Activated CD8-positive, alpha-beta memory T cell treated with anti-CD3 and anti-CD28 coated beads for 48 hours (primary cell): Measurements from ENCODE around the gene HCK.

ENCODE experiments used
- DNase-seq, 3 experiments: peaks; one replicate each; pipeline ENCODE4 v3.0.0-alpha.2; 2020; ENCODE audit warnings: low read depth in 2 of 3, low spot score in 2 of 3

HCK gene

GRCh38 chr20:32057656-32058184, 5.7 kb downstream of the HCK start:
- no peak for DNase-seq

- DNase-seq: no peak
Observed at GRCh38 chr20:32059189-32059588, 7.1 kb downstream of the HCK start.

- DNase-seq: no peak
Observed at GRCh38 chr20:32062776-32063170, 10.7 kb downstream of the HCK start.

- DNase-seq: no peak
Observed at GRCh38 chr20:32063695-32064094, 11.7 kb downstream of the HCK start.

- DNase-seq: no peak
Observed at GRCh38 chr20:32064667-32065066, 12.6 kb downstream of the HCK start.

DNA sequence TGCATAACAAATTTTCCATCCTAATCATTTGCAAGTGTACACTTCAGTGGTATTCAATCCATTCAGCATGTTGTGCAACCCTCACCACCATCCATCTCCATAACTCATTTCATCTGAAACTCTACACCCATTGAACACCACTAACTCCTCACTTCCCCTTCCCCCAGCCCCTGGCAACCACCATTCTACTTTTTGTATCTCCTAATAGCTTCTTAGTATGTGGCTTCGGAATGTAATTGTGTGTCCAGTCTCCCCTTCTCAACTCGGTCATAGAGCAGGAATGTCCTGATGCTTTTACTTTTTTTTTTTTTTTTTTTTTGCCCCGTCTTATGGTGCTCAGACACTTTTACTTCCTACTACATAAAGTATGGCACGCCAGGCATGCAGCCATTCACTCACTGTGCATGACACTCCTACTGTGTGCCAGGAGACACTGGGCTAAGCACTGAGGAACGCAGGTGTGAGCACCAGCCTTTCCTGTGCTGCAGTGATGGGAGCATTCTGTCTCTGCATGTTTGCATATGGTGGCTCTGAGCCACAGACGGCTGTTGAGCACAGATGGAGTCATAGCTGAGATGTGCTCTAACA, 15.3 kb downstream of the HCK start:
- DNase-seq: no peak

GRCh38 chr20:32068174-32068573, 16.1 kb downstream of the HCK start:
- DNase-seq: no peak

DNA sequence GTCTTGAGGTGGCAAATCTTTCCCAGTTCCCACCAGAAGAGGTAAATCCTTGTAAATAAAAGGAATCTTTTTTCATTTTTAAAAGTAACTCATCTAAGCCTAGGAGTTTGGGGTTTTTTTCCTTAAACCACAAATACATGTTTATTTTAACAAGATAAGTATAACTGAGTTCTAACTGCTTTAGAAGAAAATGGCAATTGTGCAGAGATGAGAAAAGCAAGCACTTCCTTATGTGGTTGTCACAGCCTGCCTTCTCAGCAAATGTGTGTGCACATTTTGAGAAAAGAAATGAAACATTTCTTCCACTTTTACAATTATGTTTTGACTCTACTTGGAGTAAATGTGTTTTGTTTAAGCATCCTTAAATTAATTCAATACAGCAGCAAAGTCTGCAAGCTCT, 17.7 kb downstream of the HCK start:
- no peak for DNase-seq

DNA sequence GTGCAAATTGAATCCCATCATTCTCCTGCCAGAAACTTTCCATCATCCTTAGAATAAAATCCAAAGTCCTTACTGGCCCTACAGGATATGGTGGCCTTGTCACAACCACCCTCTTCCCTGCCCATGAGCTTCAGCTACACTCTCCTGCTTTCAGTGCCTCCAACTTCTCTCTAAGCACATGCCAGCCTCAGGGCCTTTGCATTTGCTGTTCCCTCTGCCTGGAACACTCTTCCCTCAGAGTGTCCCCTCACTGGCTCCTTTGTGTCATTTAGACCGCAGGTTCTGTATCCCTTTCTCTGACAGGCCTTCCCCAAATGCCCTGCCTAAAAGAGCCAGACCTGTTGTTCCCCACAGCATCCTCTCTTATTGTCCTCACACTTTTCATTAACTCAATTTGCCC, 18.2 kb downstream of the HCK start:
- DNase-seq: no peak

- no peak for DNase-seq
Observed at GRCh38 chr20:32070690-32071213, 18.7 kb downstream of the HCK start.

DNA sequence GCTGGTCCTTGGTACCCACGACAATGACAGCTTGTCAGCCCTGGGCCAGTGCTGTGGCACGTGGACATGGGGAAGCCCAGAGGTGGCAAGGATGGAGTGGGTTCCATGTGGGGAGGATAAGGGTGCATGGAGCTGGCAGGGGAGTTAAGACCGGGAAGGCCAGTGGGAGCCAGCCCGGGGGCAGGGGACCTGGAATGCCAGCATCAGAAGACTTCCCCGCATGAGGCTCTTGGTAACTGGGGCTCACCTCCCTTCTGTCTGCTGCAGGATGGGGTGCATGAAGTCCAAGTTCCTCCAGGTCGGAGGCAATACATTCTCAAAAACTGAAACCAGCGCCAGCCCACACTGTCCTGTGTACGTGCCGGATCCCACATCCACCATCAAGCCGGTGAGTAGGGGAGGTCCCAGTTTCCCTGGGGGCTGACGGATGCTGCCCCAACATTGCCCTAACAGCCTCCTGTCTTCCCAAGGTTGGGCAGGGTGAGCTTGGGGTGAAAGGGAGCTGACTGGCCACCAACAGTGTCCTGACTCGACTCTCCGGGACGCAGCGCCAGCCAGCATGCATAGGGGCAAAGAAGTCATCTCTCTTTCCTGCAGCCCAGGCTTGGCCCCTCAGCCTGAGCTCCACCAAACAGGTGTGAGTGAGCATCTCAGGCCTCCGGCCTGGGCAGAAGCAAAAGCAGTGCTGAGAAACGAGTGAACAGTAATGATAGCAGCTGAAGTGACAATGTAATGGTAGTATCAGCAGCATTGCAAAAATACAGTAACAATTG, 19.5 kb downstream of the HCK start:
- DNase-seq: no peak

DNA sequence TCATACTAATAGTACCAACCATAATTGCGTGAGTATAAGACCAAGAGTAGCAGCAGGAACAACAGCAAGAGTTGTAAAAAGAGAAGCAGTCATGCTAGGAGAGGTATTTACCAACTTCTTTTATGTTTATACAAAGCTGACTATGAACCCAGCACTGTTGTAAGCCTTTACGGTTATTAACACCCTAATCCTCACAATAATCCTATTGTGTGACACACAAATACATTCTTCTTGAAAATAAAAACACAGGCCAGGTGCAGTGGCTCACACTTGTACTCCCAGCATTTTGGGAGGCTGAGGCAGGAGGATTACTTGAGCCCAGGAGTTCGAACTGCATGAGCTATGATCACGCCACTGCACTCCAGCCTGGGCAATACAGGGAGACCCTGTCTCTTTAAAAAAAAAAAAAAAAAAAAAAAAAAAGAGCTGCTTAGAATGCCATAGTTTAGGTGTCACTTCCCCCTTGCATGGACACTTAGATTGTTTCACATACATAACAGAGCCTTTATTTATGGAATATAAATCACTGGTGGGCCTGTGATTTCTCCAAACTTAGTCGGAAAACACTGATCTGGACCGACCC, 20.2 kb downstream of the HCK start:
- DNase-seq: no peak

GRCh38 chr20:32075534-32075933, 23.5 kb downstream of the HCK start:
- no peak for DNase-seq

DNA sequence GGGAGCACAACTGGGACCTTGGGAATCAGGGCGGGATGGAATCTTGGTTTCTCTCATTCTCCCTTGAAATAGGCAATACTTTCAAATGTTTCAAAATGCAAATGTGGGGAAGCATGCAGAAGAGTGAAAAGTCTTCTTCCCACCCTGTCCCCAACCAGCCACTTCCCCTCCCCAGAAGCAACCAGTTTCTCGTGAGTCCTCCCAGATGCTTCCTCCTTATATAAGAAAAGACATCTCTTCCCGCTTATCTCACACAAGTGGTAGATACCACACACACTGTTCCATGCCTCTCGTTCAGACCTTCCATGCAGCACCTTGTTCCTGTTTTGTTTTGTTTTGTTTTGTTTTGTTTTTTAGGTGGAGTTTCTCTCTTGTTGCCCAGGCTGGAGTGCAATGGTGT, 25.1 kb downstream of the HCK start:
- no peak for DNase-seq

- no peak for DNase-seq
Observed at GRCh38 chr20:32078322-32078721, 26.3 kb downstream of the HCK start.

- no peak for DNase-seq
Observed at GRCh38 chr20:32078791-32079190, 26.7 kb downstream of the HCK start.

DNA sequence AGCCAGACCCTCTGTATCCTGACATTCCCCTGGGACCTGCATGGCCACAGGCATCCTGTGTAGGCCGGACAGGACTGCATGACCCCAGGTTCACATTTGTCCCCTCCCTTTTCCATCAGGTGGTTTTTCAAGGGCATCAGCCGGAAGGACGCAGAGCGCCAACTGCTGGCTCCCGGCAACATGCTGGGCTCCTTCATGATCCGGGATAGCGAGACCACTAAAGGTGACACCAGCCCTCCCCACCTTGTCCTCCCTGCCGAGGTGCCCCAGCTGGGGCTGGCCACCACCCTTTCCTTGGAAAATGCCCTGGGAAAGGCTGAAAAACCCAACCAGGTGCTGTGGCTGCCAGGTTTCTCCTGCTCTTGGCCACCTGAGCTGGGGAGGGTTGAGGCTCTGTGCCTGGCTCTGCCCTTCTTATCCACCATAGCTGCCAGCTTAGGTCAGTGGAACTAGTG, 27.6 kb downstream of the HCK start:
- no peak for DNase-seq

DNA sequence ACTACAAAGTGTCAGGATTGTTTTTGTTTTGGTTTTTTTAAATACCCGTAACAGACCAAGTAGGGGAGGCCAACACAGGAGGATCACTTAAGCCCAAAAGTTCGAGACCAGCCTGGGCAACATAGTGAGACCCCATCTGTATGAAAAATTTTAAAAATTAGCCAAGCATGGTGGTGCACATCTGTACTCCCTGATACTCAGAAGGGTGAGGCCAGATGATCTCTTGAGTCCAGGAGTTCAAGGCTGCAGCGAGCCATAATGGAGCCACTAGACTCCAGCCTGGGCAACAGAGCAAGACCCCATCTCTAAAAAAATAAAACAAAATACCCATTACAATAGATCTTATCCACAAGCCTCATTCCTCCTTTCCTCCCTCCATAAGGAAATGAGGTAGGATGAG, 28.7 kb downstream of the HCK start:
- DNase-seq: no peak

DNA sequence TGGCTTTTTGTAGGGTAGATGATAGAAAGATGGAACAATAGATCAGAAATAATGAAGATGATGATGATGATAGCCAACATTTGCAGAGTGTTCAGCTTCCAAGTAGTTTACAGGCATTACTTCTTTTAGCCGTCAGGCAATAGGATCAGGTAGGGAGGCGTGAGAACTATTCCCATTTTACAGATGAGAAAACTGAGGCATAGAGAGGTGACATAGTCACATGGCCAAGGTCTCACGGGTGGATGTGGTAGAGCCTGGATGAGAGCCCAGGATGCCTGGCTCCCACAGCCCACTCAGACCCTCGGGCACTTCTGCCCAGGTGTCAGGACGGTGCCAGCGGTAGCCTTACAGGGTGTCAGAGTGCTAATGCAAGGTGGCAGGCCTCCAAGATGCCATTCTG, 31.4 kb downstream of the HCK start:
- no peak for DNase-seq

GRCh38 chr20:32087070-32087469, 35.0 kb downstream of the HCK start:
- no peak for DNase-seq

GRCh38 chr20:32088759-32089158, 36.7 kb downstream of the HCK start:
- no peak for DNase-seq
